Fibroblast of skin of right quadriceps (primary cell): ENCODE results near the gene ABCG4.
"Not testable (repeated sequence)": the region's sequence is repeated elsewhere in the genome, so short reads cannot be mapped to it uniquely, and the experiment has no call there.

ENCODE experiments used
- DNase-seq: peaks from one replicate; pipeline ENCODE4 v3.0.0-alpha.2; 2013

The ABCG4 gene

DNA sequence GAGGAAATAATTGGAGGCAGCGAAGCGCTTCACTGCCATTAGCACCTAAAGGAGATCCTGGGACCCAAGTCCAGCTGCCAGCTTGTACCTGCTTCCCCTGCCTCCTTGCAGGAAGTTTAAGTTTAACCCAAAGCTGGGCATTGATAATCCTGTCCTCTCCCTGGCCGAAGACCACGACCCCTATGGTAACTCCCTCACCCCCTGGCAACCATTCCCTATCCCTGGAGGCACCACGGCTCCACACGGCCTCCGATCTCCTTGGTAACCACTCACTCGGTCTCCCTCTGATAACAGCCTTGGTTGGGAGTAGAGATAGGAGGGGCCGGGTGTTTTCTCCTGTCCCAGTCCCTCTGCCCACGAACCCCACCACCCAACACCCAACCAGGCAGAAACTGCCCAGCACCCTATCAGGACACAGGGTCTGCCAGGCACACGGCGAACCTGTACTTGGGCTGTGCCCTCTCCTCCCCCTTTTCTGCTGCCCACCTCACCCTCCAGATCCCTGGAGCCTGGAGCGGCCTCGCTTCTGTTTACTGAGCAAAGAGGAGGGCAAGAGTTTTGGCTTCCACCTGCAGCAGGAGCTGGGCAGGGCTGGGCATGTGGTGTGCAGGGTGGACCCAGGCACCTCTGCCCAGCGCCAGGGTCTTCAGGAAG is 37.3 kb downstream of the ABCG4 start:
- DNase-seq: no peak

DNA sequence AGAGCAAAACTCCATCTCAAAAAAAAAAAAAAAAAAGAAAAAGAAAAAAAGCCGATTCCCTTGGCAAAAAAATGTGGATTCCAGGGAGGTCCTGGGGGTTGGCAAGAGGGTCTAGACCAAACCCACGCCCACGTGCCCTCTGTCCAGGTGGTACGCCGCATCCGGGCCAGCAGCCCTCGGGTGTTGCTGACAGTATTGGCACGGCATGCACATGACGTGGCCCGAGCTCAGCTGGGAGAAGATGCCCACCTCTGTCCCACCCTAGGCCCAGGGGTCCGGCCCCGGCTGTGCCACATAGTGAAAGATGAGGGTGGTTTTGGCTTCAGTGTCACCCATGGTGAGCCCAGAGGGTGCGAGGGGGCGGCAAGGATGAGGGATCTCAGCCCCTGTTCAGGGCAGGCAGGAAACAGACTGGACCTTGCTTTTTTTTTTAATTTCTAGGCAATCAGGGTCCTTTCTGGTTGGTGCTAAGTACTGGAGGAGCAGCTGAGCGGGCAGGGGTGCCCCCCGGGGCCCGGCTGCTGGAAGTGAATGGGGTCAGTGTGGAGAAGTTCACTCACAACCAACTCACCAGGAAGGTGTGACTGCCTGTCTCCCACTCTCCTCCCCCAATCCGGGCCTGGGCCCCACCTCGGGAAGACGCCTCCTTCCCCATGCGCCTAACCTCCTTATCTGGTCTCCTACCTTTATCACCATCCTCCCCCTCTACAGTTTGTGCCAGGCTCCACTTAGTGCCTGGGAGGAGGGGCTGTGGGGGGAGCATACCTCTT is 38.5 kb downstream of the ABCG4 start:
- no peak for DNase-seq

DNA sequence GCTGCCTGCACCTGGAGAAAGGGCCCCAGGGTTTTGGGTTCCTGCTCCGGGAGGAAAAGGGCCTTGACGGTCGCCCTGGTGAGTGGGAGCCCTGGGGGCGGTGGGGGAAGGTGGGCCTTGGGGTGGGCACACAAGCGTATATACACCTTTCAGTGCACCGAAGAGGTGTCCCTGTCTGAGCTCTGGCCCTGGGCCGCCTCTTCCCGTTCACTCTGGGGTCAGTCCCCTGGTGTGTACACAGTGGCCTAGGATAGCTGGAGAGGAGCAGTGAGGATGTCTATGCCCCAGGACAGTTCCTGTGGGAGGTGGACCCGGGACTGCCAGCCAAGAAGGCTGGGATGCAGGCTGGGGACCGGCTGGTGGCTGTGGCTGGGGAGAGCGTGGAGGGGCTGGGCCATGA is 39.2 kb downstream of the ABCG4 start:
- no peak for DNase-seq

DNA sequence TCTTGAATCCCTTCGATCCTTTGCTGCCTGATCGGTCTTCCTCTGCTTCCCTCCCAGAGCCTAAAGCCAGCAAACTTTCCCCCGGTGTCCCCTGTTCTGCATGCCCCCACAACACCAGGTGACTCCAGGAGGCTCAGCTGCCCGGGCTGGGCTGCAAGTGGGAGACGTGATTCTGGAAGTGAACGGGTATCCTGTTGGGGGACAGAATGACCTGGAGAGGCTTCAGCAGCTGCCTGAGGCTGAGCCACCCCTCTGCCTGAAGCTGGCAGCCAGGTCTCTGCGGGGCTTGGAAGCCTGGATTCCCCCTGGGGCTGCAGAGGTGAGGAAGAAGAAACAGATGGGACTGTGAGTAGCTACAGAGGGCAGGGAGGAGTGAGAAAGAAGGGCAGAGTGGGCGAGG is 40.0 kb downstream of the ABCG4 start:
- no peak for DNase-seq

DNA sequence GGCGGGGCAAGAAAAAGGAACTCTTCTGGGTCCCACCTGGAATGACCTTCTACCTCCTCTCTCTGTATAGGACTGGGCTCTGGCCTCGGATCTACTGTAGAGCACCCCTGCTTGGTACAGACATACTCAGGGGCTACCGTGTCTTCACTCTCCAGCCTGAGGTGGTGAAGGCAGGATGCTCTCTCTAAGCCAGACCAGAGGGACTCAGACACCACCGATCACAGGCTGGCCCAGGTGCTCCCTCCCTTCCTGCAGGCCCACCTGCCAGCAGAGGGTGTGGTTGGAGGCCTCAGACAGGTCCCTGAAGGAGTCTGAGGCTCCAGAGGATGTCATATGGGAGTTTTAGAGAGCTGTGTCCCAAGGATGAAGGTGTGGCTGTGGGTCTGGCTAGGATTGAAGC is 40.5 kb downstream of the ABCG4 start:
- no peak for DNase-seq

DNA sequence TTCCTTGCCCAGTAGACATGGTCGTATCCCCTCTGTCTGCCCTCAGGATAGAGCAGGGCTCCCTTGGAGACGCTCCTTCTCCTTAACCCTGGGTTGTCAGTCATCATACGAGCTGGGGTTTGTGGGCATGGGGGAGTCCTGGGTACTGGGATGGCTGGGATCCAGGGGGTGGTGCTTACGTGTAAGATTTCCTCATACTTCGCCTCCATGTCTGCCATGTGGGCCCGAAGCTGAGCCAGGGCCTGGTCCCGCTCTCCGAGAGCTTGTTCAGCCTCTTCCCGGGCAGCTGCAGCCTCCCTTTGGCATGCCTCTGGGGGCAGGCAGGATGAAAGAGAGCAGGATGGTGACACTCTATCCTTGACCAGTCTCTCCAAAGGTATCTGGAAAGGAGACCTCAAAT is 41.7 kb downstream of the ABCG4 start:
- DNase-seq: no peak

DNA sequence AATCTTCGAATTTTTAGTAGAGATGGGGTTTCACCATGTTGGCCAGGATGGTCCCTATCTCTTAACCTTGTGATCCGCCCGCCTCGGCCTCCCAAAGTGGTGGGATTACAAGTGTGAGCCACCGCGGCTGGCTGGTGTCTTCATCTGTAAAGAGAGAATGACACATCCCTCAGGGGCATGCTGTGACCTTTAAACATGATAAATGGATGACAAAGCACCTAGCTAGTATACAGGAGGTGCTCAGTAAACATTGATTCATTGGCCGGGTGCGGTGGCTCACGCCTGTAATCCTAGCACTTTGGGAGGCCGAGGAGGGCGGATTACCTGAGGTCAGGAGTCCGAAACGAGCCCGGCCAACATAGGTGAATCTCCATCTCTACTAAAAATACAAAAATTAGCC is 42.4 kb downstream of the ABCG4 start:
- DNase-seq: not testable (repeated sequence)

DNA sequence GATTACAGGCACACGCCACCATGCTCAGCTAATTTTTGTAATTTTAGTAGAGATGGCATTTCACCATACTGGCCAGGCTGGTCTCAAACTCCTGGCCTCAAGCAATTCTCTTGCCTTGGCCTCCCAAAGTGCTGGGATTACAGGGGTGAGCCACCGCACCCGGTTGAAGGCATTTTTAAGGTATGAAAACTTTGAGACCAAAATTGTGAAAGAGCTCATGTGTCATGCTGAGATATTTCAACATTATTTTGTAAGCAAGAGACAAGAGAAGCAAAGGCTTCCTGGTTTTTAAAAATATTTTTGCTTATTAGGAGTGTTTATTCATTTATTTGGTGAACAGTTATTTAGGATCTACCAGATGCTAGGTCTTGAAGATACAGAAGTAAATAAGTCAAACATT is 43.3 kb downstream of the ABCG4 start:
- DNase-seq: no peak

DNA sequence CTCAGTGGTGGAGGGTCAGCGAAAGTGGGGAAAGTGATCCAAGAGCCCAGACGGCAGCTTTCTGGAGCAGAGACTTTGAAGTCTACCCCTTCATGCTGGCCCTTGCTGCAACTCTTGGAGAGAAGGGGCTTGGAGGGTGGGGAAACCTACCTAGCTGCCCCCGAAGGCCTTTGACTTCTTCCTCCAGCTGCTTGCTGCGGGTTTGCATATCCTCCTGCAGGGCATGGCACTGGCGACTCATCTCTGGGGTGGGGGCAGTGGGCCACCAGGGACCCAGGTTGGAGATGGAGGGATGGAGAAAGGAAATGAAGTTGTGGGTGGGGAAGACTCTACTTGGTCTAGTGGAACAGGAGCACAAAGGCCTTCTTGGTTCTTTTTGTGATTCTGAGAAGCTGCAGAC is 44.1 kb downstream of the ABCG4 start:
- no peak for DNase-seq

DNA sequence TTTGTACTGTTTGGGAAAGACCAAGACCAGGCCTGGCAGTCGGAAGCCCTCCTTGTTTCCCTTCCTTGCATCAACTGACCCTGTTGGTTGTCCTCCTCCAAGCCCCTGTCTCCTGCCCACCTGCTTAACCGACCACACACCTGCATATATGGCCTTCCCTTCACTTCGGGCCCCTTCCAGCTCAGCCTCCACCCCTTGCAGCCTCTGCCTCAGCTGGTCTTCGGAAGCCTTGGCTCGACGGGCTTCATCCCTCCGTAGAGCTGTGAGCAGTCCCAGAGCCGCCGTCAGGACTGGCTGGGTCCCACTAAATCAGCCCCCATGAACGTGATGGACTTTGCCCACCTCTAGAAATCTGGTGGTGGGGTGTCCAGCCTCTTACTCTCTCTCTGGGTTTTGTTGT is 44.8 kb downstream of the ABCG4 start:
- DNase-seq: no peak

DNA sequence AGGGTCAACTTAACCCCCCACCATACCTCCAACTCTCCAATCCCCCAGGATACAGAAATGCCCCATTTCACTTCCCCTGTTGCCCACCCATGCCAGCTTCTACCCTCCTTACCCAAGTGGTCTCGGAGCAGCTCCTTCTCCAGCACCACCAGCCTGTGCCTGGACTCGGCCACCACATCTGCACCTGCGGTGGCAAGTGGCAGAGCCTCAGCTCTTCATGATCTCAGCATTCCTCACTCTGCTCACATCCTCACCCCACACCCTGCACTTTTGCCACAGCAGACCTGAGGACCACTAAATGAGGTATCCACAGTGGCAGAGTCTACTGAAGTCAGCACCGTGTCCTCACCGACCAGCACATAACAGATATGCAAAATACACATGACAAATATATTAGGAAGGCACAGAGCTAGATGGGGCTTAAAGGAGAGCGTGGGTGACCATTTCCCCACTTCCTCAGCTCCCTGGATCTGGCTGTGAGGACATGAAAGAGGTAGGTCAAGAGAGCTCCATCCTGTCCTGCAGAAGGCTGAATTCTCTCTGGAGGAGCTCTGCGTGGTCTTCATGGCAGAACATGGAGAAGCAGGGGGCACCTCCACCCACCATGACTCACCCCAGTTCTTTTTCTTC is 46.1 kb downstream of the ABCG4 start:
- no peak for DNase-seq

DNA sequence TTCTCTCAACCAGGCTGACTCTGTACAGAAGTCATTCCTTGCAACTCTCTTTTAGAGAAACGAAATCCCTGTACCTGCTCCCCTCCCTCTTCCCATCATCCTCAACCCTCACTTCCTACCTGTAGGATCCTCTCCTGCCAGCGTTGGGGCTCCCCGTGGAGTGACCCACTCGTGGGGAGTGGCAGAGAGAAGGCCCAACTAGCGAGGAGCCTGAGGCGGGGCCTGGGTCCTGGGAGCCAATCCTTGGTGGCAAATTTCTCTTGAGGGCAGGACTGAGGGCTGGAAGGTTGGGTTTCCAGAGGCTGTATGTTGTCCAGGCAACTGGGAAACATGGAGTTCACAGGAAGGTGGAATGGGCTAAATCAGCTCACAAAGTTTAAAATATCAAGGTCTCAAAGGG is 46.8 kb downstream of the ABCG4 start:
- DNase-seq: peak; percentile 35

DNA sequence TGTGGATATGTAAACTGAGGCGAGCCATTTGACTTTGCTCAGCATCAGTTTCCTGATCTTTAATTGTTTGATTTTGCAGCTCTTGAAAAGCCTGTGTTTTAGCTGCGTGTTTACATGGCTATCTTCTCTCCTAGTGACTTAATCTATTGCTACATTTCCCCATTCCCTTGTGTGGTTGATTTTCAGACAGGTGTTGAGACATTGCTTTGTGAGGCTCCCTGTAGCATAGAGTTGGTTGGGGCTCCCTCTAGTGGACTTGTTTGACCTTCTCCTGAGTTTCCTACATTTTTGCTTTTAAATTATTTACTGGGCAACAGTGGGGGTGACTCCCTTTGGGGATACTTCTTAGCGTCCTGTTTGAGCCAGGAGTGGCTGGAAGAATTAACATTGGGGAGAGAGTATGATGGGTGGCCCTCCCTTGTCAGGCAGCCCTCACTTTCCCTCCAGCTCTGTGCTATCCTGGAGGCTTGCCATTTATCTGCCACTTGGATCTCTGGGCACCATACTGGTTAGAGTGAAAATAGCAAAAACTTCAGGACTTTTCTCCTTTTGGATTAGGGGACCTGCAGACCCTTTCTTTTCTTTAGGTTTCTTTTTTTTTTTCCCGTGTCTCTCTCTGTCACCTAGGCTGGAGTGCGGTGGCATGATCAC is 48.1 kb downstream of the ABCG4 start:
- peak; percentile 80 for DNase-seq

DNA sequence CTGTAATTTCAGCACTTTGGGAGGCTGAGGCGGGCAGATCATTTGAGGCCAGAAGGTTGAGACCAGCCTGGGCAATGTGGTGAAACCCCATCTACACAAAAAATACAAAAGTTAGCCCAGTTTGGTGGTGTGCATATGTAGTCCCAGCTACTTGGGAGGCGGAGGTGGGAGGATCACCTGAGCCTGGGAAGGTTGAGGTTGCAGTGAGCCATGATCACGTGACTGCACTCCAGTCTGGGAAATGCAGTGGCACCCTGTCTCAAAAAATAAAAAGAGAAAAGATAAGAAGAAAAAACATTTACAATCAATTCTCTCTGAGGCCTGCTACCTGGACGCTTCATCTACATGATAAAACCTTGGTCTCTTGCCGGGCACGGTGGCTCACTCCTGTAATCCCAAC is 50.1 kb downstream of the ABCG4 start:
- no peak for DNase-seq

DNA sequence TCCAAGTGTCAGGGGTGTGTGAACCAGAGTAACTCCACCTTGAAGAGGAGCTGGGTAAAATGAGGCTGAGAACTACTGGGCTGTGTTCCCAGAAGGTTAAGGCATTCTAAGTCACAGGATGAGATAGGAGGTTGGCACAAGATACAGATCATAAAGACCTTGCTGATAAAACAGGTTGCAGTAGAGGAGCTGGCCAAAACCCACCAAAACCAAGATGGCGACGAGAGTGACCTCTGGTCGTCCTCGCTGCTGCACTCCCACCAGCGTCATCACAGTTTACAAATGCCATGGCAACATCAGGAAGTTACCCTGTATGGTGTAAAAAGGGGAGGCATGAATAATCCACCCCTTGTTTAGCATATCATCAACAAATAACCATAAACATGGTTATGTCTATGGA is 52.4 kb downstream of the ABCG4 start:
- DNase-seq: not testable (repeated sequence)

DNA sequence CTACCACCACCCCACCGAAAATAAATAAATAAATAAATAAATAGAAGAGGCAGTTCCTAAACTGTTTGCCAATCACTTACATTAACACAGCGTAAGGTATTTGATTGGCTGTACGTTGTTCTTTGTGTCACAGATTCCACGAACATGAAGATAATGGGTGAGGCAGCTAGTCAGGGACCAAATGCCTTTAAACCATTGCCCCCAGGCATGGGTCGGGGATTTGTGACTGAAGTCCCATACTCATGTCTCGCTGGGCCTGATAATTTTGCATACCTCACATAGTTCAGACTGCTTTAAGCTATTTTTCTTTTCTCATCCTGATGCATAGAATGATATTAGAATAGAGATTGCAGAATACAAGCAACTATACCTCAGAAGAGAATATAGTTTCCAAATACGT is 53.7 kb downstream of the ABCG4 start:
- no peak for DNase-seq

DNA sequence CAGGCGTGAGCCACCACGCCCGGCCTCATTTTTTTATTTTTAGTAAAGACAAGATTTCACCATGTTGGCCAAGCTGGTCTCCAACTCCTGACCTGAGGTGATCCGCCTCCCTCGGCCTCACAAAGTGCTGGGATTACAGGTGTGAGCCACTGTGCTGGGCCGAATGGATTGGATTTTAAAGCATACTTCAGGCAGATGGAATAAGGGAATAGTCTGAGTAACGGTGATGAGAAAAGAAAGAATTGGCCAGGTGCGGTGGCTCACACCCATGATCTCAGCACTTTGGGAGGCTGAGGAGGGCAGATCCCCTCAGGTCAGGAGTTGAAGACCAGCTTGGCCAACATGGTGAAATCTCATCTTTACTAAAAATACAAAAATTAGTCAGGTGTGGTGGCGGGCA is 55.2 kb downstream of the ABCG4 start:
- DNase-seq: no peak

DNA sequence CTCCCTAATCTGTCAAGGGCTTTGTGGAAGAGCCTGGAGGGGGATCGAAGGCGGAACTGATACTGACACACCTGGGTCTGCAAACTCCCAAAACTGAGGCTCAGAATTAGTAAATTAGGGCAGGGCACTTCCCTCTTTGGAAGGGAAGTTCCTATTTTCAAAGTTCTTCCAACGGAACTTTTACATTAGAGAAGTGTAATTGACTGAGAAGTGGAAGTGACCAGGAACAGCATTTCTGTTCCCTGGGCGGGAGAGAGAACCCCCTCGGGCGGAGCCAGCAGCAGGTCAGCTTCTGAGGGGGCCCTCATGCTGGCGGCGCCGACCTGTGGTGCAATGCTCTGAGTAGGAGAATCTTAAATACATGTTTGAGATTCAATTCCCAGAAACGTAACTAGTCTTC is 56.2 kb downstream of the ABCG4 start:
- no peak for DNase-seq

DNA sequence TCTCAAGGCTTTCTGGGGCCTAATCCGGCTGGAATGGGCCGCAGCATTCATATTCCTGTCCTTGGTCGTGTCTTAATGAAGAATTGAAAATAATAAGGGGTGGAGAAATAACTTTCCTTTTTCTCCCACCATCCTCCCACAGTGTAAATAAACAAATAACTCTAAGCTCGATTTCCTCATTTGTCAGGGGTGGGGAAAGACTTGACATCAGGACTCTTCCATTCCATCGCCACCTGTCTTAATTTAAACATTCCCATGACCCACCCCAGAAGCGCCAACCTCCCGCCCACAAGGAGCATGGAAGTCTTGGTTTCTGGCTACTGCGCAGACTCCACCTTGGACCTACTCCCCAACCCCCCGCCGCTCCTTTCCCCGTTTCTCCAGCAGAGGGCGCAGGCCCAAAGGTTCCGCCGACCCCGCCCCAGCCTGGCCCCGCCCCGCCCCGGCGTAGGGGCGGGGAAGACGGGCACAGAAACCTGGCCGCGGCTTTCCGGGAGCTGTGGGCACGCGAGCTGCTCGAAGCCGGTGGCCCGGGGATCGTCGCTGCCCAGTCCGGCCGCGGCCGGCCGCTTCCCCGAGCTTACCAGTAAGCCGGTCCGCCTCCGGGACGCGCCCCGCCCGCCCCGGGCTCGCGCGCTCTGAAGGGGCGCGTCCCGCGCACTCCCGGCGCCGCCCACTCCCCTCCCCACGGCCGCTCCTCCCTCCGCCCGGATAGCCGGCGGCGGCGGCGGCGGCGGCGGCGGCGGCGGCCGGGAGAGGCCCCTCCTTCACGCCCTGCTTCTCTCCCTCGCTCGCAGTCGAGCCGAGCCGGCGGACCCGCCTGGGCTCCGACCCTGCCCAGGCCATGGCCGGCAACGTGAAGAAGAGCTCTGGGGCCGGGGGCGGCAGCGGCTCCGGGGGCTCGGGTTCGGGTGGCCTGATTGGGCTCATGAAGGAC is 57.0 kb downstream of the ABCG4 start, which contains the start of gene CBL:
CBL (plus strand) TSS at position 766 of the 937 bp plus-strand sequence; CDS start at position 845, 79 bp downstream.
- DNase-seq: peak; percentile 88

DNA sequence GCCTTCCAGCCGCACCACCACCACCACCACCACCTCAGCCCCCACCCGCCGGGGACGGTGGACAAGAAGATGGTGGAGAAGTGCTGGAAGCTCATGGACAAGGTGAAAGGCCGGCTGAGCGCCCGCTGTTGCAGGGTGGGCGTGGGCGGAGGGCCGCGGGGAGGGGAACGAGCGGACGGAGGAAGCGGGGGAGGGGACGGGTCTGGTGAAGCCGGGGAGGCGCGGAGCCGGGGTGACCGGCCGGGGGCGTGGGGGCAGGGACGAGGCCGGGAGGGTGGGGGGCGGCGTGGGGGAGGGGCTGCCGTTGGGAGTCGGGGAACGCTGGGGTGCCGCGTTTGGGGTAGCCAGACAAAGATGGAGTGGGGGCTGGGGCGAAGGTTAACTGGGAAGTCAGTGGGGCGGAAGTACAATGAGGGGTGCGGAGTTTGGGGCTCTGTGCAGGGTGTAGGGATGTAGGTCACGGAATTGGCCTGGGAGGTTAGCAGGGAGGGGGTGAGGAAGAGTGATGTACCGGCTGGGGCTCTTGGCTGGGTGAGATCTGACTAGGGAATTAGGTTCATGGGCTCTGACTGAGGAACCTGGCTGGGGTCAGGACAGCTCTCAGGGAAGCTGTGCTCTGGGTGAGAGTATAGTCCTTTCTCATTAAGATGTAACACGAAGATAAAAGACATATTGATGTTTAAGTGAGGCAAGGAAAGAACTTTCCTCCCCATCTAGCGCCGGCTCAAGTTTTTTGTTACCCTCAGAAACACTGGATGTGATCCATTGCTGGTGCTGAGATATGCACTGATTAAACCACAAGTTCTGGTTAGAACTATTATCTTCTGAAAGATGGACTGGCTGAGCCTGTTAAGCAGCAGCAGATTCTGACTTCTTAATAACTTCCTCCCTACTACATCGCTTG is 57.9 kb downstream of the ABCG4 start:
- peak; percentile 11 for DNase-seq

DNA sequence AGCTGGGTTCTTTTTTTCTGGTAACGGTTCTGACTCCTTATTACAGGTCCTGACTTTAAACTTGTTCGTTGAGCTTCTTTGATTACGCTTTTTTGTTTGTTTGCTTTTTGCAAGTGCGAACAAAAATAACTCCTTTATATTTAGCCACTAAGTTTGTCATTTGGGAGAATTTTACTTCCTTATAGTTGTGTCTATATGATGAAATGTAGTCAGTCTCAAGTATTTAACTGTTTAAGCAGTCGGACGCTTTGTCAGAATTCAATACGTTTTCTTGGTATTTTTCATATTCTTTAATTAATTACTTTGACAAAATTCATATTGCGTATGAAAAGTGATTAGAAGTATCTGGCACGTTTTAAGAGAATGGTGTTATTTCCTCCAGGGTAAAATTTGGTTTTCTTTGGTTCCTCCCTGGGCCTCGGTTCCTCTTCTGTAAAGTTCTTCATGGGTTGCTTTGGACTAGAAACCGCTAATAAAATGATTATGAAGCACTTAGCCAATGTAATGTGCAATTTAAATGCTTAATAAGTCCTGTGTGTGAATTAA is 58.6 kb downstream of the ABCG4 start:
- no peak for DNase-seq
